ENCODE data around the gene ARID1A. TPM values are rescaled to one million over a fixed set of nuclear protein-coding genes. Genes with fewer than 3 reads are reported as not detected.

Gene ARID1A
- total and polyA plus RNA-seq, 9 of the 15 experiments (the other 6 are each of a cell fraction or from before 2014, with no cell fraction given), result 8.3 to 88.3 (median 22.5) TPM

DNA sequence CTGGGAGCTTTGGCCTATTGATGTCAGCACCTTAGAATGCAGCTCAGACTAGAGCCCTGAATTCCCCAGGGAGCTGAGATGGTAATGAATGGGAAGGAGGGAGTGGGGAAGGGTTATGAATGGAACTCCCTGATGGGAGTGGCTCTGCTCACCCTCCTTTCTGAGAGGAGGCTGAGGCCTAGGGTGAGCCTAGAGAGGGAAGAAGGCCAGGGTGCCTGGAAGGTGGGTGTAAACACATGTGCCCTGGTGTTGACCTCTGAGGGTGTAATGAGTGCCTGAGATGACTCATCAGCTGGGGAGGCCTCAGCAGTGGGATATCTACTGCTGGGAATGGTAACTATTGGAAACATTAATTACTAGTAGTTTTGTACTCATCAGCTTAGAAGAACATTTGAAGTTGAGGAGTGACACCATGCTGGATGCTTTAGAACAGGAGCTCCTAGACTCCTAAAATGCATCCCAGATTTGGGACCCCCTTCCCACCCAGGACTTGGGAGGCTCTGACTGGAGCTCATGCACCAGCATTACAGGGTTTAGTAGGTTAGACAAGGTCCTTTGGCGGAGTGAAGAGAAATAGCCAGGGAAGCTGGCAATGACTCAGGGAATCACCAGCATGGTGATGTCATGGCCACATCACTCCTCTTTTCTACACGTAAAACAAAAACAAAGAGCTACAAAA lies 76.0 kb downstream of the ARID1A start (continued):
- TF ChIP-seq SETDB1 (IDR thresholded peaks at IDR 0.05; ENCODE audit: low read length) (peak; percentile 87), RBM25 (IDR thresholded peaks at IDR 0.05; ENCODE audit: low read depth, low read length, severe bottlenecking) (no peak), NCOA6 (IDR thresholded peaks at IDR 0.05) (no peak), RCOR1 (IDR thresholded peaks at IDR 0.05; ENCODE audit: borderline replicate concordance in 1 of 2, low read depth in 2 of 2, low read length in 2 of 2) (peak in 1 of 2 experiments; percentile 68; a peak in 2 of 4 replicates), NR2F6 (CRISPR knock-in tag; IDR thresholded peaks at IDR 0.05) (0 out of 2 replicates have a peak, but pooled peaks have one; percentile 81), GATA2 (CRISPR knock-in tag; IDR thresholded peaks at IDR 0.05) (no peak), CAMTA2 (CRISPR knock-in tag; conservative IDR thresholded peaks at IDR 0.05) (no peak), FOSL1 (tag; conservative IDR thresholded peaks at IDR 0.05) (peak; percentile 100), TAF9B (IDR thresholded peaks at IDR 0.05; ENCODE audit: partially characterized antibody) (no peak), MECOM (CRISPR knock-in tag; IDR thresholded peaks at IDR 0.05) (no peak), MBD2 (IDR thresholded peaks at IDR 0.05; ENCODE audit: borderline replicate concordance, low read depth) (peak; percentile 43; the same call in 1 of the 2 replicates), C11orf30 (IDR thresholded peaks at IDR 0.05; ENCODE audit: low read depth) (peak; percentile 66), ZBTB7A (IDR thresholded peaks at IDR 0.05; ENCODE audit: borderline replicate concordance, control insufficient read depth, low read depth, low read length) (peak; percentile 71; the same call in 1 of the 2 replicates), EGR1 (conservative IDR thresholded peaks at IDR 0.05) (peak; percentile 91), ATF7 (IDR thresholded peaks at IDR 0.05) (peak; percentile 88), E2F3 (CRISPR knock-in tag; IDR thresholded peaks at IDR 0.05) (no peak), CTBP1 (IDR thresholded peaks at IDR 0.05; ENCODE audit: borderline replicate concordance) (peak; percentile 82), ESRRA (IDR thresholded peaks at IDR 0.05; ENCODE audit: borderline replicate concordance, low read depth) (peak; percentile 86), SIN3A (IDR thresholded peaks at IDR 0.05; ENCODE audit: borderline replicate concordance in 2 of 2, control insufficient read depth in 1 of 2, low read depth in 2 of 2, low read length in 2 of 2) (peak; percentile 79 to 84; a peak in 2 of 4 replicates)
- TF ChIP-seq, protein P1, sequence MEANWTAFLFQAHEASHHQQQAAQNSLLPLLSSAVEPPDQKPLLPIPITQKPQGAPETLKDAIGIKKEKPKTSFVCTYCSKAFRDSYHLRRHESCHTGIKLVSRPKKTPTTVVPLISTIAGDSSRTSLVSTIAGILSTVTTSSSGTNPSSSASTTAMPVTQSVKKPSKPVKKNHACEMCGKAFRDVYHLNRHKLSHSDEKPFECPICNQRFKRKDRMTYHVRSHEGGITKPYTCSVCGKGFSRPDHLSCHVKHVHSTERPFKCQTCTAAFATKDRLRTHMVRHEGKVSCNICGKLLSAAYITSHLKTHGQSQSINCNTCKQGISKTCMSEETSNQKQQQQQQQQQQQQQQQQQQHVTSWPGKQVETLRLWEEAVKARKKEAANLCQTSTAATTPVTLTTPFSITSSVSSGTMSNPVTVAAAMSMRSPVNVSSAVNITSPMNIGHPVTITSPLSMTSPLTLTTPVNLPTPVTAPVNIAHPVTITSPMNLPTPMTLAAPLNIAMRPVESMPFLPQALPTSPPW (CRISPR knock-in tag; IDR thresholded peaks at IDR 0.05), result peak; percentile 56; the same call in 1 of the 2 replicates
- TF ChIP-seq, protein P2, sequence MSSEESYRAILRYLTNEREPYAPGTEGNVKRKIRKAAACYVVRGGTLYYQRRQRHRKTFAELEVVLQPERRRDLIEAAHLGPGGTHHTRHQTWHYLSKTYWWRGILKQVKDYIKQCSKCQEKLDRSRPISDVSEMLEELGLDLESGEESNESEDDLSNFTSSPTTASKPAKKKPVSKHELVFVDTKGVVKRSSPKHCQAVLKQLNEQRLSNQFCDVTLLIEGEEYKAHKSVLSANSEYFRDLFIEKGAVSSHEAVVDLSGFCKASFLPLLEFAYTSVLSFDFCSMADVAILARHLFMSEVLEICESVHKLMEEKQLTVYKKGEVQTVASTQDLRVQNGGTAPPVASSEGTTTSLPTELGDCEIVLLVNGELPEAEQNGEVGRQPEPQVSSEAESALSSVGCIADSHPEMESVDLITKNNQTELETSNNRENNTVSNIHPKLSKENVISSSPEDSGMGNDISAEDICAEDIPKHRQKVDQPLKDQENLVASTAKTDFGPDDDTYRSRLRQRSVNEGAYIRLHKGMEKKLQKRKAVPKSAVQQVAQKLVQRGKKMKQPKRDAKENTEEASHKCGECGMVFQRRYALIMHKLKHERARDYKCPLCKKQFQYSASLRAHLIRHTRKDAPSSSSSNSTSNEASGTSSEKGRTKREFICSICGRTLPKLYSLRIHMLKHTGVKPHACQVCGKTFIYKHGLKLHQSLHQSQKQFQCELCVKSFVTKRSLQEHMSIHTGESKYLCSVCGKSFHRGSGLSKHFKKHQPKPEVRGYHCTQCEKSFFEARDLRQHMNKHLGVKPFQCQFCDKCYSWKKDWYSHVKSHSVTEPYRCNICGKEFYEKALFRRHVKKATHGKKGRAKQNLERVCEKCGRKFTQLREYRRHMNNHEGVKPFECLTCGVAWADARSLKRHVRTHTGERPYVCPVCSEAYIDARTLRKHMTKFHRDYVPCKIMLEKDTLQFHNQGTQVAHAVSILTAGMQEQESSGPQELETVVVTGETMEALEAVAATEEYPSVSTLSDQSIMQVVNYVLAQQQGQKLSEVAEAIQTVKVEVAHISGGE (CRISPR knock-in tag; IDR thresholded peaks at IDR 0.05), result peak in 1 of 3 experiments; percentile 75; a peak in 1 of 6 replicates
- TF ChIP-seq, protein P3, sequence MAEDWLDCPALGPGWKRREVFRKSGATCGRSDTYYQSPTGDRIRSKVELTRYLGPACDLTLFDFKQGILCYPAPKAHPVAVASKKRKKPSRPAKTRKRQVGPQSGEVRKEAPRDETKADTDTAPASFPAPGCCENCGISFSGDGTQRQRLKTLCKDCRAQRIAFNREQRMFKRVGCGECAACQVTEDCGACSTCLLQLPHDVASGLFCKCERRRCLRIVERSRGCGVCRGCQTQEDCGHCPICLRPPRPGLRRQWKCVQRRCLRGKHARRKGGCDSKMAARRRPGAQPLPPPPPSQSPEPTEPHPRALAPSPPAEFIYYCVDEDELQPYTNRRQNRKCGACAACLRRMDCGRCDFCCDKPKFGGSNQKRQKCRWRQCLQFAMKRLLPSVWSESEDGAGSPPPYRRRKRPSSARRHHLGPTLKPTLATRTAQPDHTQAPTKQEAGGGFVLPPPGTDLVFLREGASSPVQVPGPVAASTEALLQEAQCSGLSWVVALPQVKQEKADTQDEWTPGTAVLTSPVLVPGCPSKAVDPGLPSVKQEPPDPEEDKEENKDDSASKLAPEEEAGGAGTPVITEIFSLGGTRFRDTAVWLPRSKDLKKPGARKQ (CRISPR knock-in tag; IDR thresholded peaks at IDR 0.05), result no peak

Data from K562 (cell line).